IMR-90 (cell line): ENCODE results near the gene ARMH4. TPM values are rescaled to one million over a fixed set of nuclear protein-coding genes. Genes with fewer than 3 reads are reported as not detected.

Experiments
- ATAC-seq: fragments of 200-7000 bp; cut with Tn5 transposase; 2 replicates; pipeline ENCODE4 v1.9.1; 2020; ENCODE audit warnings: low read depth, mild to moderate bottlenecking, moderate library complexity
- BruUV-seq: library from RNA; stranded (reverse); fragments of 400-500 nt; replicated peaks from 2 replicates; lab custom pipeline; 2021; lab: Mats Ljungman, UMichigan
- CTCF ChIA-PET: fragments of 300-600 bp; formaldehyde crosslinking; extraction: SDS; loops from one replicate; lab custom pipeline; 2021; ENCODE audit warnings: antibody characterized with exemption; lab: Yijun Ruan, JAX
- POLR2A ChIA-PET: fragments of 300-600 bp; sonication (Branson Sonifier 250); formaldehyde crosslinking; loops from one replicate; lab custom pipeline; 2022; ENCODE audit warnings: antibody characterized with exemption; ENCODE audit not compliant: unreplicated experiment; lab: Charles Lee
- DNase-seq: peaks from one replicate; pipeline ENCODE4 v3.0.0; 2013
- H2AFZ ChIP-seq: replicated peaks from 2 replicates; pipeline ENCODE3; 2013; ENCODE audit warnings: low read length, mild to moderate bottlenecking; ENCODE audit not compliant: poor library complexity
- H2AK5ac ChIP-seq: 2 replicates; pipeline ENCODE4 v1.6.1; 2013; ENCODE audit warnings: low read depth, low read length, inconsistent platforms
- H2AK9ac ChIP-seq: replicated peaks from 2 replicates; pipeline ENCODE3; 2013; ENCODE audit warnings: mild to moderate bottlenecking, low read depth, low read length, moderate library complexity; ENCODE audit not compliant: poor library complexity
- H2BK120ac ChIP-seq: 2 replicates; pipeline ENCODE4 v1.6.1; 2013; ENCODE audit warnings: low read depth, low read length, inconsistent platforms
- H2BK15ac ChIP-seq: 3 replicates; pipeline ENCODE4 v1.6.1; 2013; ENCODE audit warnings: low read depth, low read length, inconsistent platforms
- H2BK20ac ChIP-seq: 2 replicates; pipeline ENCODE4 v1.6.1; 2013; ENCODE audit warnings: low read depth, mild to moderate bottlenecking, inconsistent platforms, low read length, moderate library complexity
- H2BK5ac ChIP-seq: 2 replicates; pipeline ENCODE4 v1.6.1; 2013; ENCODE audit warnings: mild to moderate bottlenecking, low read depth, low read length, inconsistent platforms; ENCODE audit not compliant: poor library complexity, severe bottlenecking
- H3K14ac ChIP-seq: replicated peaks from 2 replicates; pipeline ENCODE4 v1.6.1; 2013; ENCODE audit warnings: low read depth, low read length, inconsistent platforms
- H3K18ac ChIP-seq: 2 replicates; pipeline ENCODE4 v1.6.1; 2013; ENCODE audit warnings: low read depth, low read length, control low read depth
- H3K23ac ChIP-seq: 2 replicates; pipeline ENCODE4 v1.6.1; 2013; ENCODE audit warnings: low read depth, low read length, inconsistent platforms
- H3K27ac ChIP-seq: 2 replicates; pipeline ENCODE4 v1.5.1; 2013; ENCODE audit warnings: mild to moderate bottlenecking, control low read depth, low read length; ENCODE audit not compliant: insufficient read depth
- H3K27me3 ChIP-seq: 2 replicates; pipeline ENCODE4 v1.6.1; 2013; ENCODE audit warnings: low read length; ENCODE audit not compliant: control insufficient read depth, insufficient read depth
- H3K36me3 ChIP-seq: 2 replicates; pipeline ENCODE4 v1.6.1; 2013; ENCODE audit warnings: low read length, mixed read lengths; ENCODE audit not compliant: control insufficient read depth, insufficient read depth
- H3K4ac ChIP-seq: 2 replicates; pipeline ENCODE4 v1.6.1; 2013; ENCODE audit warnings: low read depth, low read length, inconsistent platforms
- H3K4me1 ChIP-seq: 2 replicates; pipeline ENCODE4 v1.6.1; 2013; ENCODE audit warnings: low read length, mixed read lengths; ENCODE audit not compliant: control insufficient read depth, insufficient read depth
- H3K4me2 ChIP-seq: 2 replicates; pipeline ENCODE4 v1.6.1; 2013; ENCODE audit warnings: low read depth, mild to moderate bottlenecking, control low read depth, low read length, moderate library complexity
- H3K4me3 ChIP-seq: 2 replicates; pipeline ENCODE4 v1.5.1; 2013; ENCODE audit warnings: low read depth, mild to moderate bottlenecking, control low read depth, low read length, moderate library complexity; ENCODE audit not compliant: insufficient read depth
- H3K56ac ChIP-seq: 2 replicates; pipeline ENCODE4 v1.6.1; 2013; ENCODE audit warnings: low read length, inconsistent platforms; ENCODE audit not compliant: insufficient read depth; ENCODE audit errors: extremely low read depth
- H3K79me1 ChIP-seq, 2 experiments: 2 replicates each; pipeline ENCODE4 v1.6.1; 2013; ENCODE audit warnings: low read length in 2 of 2, inconsistent platforms in 1 of 2, low read depth in 1 of 2
- H3K9ac ChIP-seq: 2 replicates; pipeline ENCODE4 v1.6.1; 2013; ENCODE audit warnings: low read depth, low read length, control low read depth
- H3K9me1 ChIP-seq: 2 replicates; pipeline ENCODE4 v1.6.1; 2013; ENCODE audit warnings: low read length, inconsistent platforms; ENCODE audit not compliant: insufficient read depth
- H3K9me3 ChIP-seq: 2 replicates; pipeline ENCODE4 v1.6.1; 2013; ENCODE audit warnings: low read length; ENCODE audit not compliant: control insufficient read depth, insufficient read depth
- H4K20me1 ChIP-seq: 2 replicates; pipeline ENCODE4 v1.6.1; 2013; ENCODE audit warnings: low read length, inconsistent platforms; ENCODE audit not compliant: insufficient read depth
- H4K5ac ChIP-seq: 2 replicates; pipeline ENCODE4 v1.6.1; 2013; ENCODE audit warnings: mild to moderate bottlenecking, low read depth, low read length, control low read depth
- H4K8ac ChIP-seq, 2 experiments: 2 replicates each; pipeline ENCODE4 v1.6.1; 2013; ENCODE audit warnings: low read depth in 2 of 2, low read length in 2 of 2, control low read depth in 1 of 2, inconsistent platforms in 1 of 2
- H4K91ac ChIP-seq: 2 replicates; pipeline ENCODE4 v1.6.1; 2013; ENCODE audit warnings: low read depth, low read length, inconsistent platforms; ENCODE audit not compliant: insufficient read depth
- CEBPB ChIP-seq: IDR thresholded peaks from 2 replicates; pipeline ENCODE4 v1.6.1; 2012; ENCODE audit warnings: low read depth, low read length, improper control_type of control experiment
- CHD1 ChIP-seq: IDR thresholded peaks from 2 replicates; pipeline ENCODE4 v1.6.1; 2012; ENCODE audit warnings: low read depth, low read length, improper control_type of control experiment
- CTCF ChIP-seq: conservative IDR thresholded peaks from 2 replicates; pipeline ENCODE4 v1.5.1; 2012; ENCODE audit warnings: mild to moderate bottlenecking, low read depth, low read length, improper control_type of control experiment
- FOS ChIP-seq: fragments of 150-350 bp; IDR thresholded peaks from 2 replicates; pipeline ENCODE4 v1.6.1; 2016; ENCODE audit warnings: low read depth, low read length
- MAZ ChIP-seq: IDR thresholded peaks from 2 replicates; pipeline ENCODE4 v1.6.1; 2012; ENCODE audit warnings: low read depth, mild to moderate bottlenecking, low read length, improper control_type of control experiment, moderate library complexity, borderline replicate concordance
- NFE2L2 ChIP-seq: fragments of 150-350 bp; IDR thresholded peaks from 2 replicates; pipeline ENCODE4 v1.6.1; 2016; ENCODE audit warnings: low read depth, mild to moderate bottlenecking, low read length
- RAD21 ChIP-seq: IDR thresholded peaks from 2 replicates; pipeline ENCODE4 v1.6.1; 2012; ENCODE audit warnings: low read length, improper control_type of control experiment
- USF2 ChIP-seq: fragments of 150-350 bp; IDR thresholded peaks from 2 replicates; pipeline ENCODE4 v1.6.1; 2017; ENCODE audit warnings: mild to moderate bottlenecking, antibody characterized with exemption, low read length, low read depth
- WGBS, 2 experiments: methylation state at CpG; one replicate each; pipeline versions ENCODE4 v1.1.5 to v1.1.7; 2013; ENCODE audit warnings: missing lambda C conversion rate in 2 of 2; ENCODE audit not compliant: insufficient read length in 1 of 2; ENCODE audit errors: extremely low coverage in 2 of 2; 5-methylcytosine and 5-hydroxymethylcytosine counted together
- dilution Hi-C: fragments of 300-500 bp; cut with HindIII; formaldehyde crosslinking; loops from one replicate; pipeline ENCODE4 v1.14.3; 2018; ENCODE audit warnings: low sequenced_read_pairs; ENCODE audit not compliant: unreplicated experiment
- in situ Hi-C: fragments of 300-500 bp; cut with MboI; formaldehyde crosslinking; loops from 3 replicates; pipeline ENCODE4 v1.14.3; 2019; ENCODE audit warnings: low sequenced_read_pairs, inconsistent platforms, mixed read lengths
- intact Hi-C: fragments of 100-400 bp; cut with micrococcal nuclease; formaldehyde crosslinking; loops from 2 replicates; pipeline ENCODE4 v1.10.0; 2022
- polyA plus RNA-seq, 3 experiments: library from polyadenylated mRNA; depleted of rRNA; stranded (reverse); fragments of >200 nt; gene quantifications; 2 replicates each; pipeline ENCODE4 v1.2.3, GENCODE V29; 2012; ENCODE audit warnings: low replicate concordance in 1 of 3
- total RNA-seq: library from RNA; depleted of rRNA; stranded (reverse); fragments of >200 nt; gene quantifications from 2 replicates; pipeline ENCODE4 v1.2.3, GENCODE V29; 2012

ARMH4 gene
- total and polyA plus RNA-seq, 2 of the 4 experiments (the other 2 are of a cell fraction) = 4.6 to 5.6 TPM

DNA sequence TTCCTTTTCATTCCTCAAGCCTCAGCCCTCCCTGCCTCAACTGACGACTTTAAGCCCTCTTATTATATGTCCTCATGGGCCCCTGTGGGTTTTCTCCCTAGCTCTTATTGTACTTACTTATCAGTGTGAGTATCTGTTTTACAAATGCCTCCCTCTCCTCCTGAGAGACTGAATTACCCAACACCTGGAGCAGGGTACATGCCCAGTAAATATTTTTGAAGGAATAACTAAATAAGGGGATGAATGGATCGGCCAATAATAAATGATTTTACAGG lies 190.3 kb downstream of the ARMH4 start:
- no peaks in the 10 kb centered on the region for H4K20me1 ChIP-seq
- in situ Hi-C loops (no loop called here), intact Hi-C loops (no loop called here), dilution Hi-C loops (no loop called here)
- ATAC-seq (no peak), DNase-seq (no peak)
- no peak overlapping the region for H2BK15ac ChIP-seq
- H4K5ac ChIP-seq = no peak overlapping the region
- no peaks in the 10 kb centered on the region for H3K9me1 ChIP-seq
- no peak overlapping the region for H2AK9ac ChIP-seq
- H3K79me1 ChIP-seq = no peaks in the 10 kb centered on the region
- no peak overlapping the region for H2BK120ac ChIP-seq
- TF ChIP-seq NFE2L2 (no peak), CTCF (no peak), FOS (no peak), RAD21 (no peak), MAZ (no peak), CEBPB (no peak), USF2 (no peak), CHD1 (no peak)
- H3K14ac ChIP-seq = no peak overlapping the region
- no peak overlapping the region for H2AFZ ChIP-seq
- H3K9me3 ChIP-seq = no peaks in the 10 kb centered on the region
- no peak overlapping the region for H4K8ac ChIP-seq
- no peak overlapping the region for H3K4ac ChIP-seq
- no peak overlapping the region for H2BK20ac ChIP-seq
- no peaks in the 10 kb centered on the region for H3K36me3 ChIP-seq
- ChIA-PET CTCF (no interaction called here), POLR2A (no interaction called here)
- H3K23ac ChIP-seq = no peak overlapping the region
- H3K56ac ChIP-seq = no peak overlapping the region
- H3K4me3 ChIP-seq = no peak overlapping the region
- no peak overlapping the region for H2AK5ac ChIP-seq
- no CpG with 5 or more reads among the region's 2 CpGs for WGBS, 2 experiments
- H3K27ac ChIP-seq = no peak overlapping the region
- no TSS peak for BruUV-seq
- no peaks in the 10 kb centered on the region for H3K4me1 ChIP-seq
- H3K9ac ChIP-seq = no peak overlapping the region
- no peak overlapping the region for H4K91ac ChIP-seq
- H3K27me3 ChIP-seq = no peaks in the 10 kb centered on the region
- no peak overlapping the region for H3K4me2 ChIP-seq
- no peak overlapping the region for H3K18ac ChIP-seq
- H2BK5ac ChIP-seq = no peak overlapping the region
